ENCODE data around the gene UNC5C.

DNA sequence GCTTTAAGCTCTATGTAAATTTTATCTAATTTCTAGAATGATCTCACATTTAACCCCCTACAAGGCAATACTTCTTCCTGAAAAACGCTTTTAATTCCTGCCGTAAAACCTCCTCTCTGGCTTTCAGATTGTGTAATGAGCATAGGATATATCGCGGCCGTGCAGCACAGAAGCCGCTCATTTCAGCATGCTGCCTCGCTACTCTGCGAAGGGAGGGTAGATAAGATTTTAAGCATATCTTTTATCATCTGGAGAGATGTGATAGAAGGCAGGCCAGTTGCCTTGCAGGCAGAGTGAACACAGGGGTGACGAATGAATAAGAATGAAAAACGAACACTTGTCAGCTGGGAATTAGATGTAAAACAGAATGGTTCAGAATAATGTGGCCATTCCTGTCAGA, 265.5 kb downstream of the UNC5C start:
- TF ChIP-seq POLR2AphosphoS5 (IDR thresholded peaks at IDR 0.05) = no peak
- TF ChIP-seq, protein P1, sequence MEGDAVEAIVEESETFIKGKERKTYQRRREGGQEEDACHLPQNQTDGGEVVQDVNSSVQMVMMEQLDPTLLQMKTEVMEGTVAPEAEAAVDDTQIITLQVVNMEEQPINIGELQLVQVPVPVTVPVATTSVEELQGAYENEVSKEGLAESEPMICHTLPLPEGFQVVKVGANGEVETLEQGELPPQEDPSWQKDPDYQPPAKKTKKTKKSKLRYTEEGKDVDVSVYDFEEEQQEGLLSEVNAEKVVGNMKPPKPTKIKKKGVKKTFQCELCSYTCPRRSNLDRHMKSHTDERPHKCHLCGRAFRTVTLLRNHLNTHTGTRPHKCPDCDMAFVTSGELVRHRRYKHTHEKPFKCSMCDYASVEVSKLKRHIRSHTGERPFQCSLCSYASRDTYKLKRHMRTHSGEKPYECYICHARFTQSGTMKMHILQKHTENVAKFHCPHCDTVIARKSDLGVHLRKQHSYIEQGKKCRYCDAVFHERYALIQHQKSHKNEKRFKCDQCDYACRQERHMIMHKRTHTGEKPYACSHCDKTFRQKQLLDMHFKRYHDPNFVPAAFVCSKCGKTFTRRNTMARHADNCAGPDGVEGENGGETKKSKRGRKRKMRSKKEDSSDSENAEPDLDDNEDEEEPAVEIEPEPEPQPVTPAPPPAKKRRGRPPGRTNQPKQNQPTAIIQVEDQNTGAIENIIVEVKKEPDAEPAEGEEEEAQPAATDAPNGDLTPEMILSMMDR (IDR thresholded peaks at IDR 0.05) = no peak
- TF ChIP-seq POLR2A (IDR thresholded peaks at IDR 0.05) = no peak
